SU-DHL-6 (cell line): Measurements from ENCODE around the gene SMPDL3A.

Experiments used
- H2AFZ ChIP-seq: fragments of 200-600 bp; sonication (generic); 2 replicates; pipeline ENCODE4 v1.6.1; 2014; ENCODE audit warnings: low read depth, mild to moderate bottlenecking, moderate library complexity, mixed read lengths, antibody characterized with exemption, low read length; ENCODE audit not compliant: severe bottlenecking
- H3F3A ChIP-seq: fragments of 200-600 bp; shearing (Covaris generic); 2 replicates; pipeline ENCODE4 v1.6.0; 2016; ENCODE audit warnings: antibody characterized with exemption, mild to moderate bottlenecking; ENCODE audit not compliant: insufficient read depth
- H3K27ac ChIP-seq: fragments of 200-600 bp; sonication (generic); 2 replicates; pipeline ENCODE4 v1.5.1; 2016; ENCODE audit warnings: low read depth, mild to moderate bottlenecking, low read length, moderate library complexity, mixed read lengths
- H3K27me3 ChIP-seq: fragments of 200-600 bp; sonication (generic), shearing (Covaris generic); 2 replicates; pipeline ENCODE4 v1.6.0; 2014; ENCODE audit warnings: mild to moderate bottlenecking, low read length
- H3K36me3 ChIP-seq: fragments of 200-600 bp; sonication (generic); 2 replicates; pipeline ENCODE4 v1.6.1; 2014; ENCODE audit warnings: mild to moderate bottlenecking, low read length, mixed read lengths
- H3K4me2 ChIP-seq: fragments of 300-600, 200-600 bp; shearing (Covaris generic), sonication (generic); 2 replicates; pipeline ENCODE4 v1.6.0; 2014; ENCODE audit warnings: low read length, low read depth, mild to moderate bottlenecking; ENCODE audit not compliant: poor library complexity, severe bottlenecking
- H3K4me3 ChIP-seq: fragments of 200-600 bp; sonication (generic); 2 replicates; pipeline ENCODE4 v1.5.1; 2014; ENCODE audit warnings: antibody characterized with exemption, low read length, mild to moderate bottlenecking, mixed read lengths; ENCODE audit not compliant: insufficient read depth, poor library complexity, severe bottlenecking
- H3K79me2 ChIP-seq: fragments of 200-600 bp; sonication (generic); 2 replicates; pipeline ENCODE4 v1.6.1; 2014; ENCODE audit warnings: mild to moderate bottlenecking, low read length, moderate library complexity; ENCODE audit not compliant: insufficient read depth
- H3K9ac ChIP-seq: fragments of 200-600 bp; sonication (generic); 2 replicates; pipeline ENCODE4 v1.7.0; 2014; ENCODE audit warnings: mild to moderate bottlenecking, low read length
- H3K9me2 ChIP-seq: fragments of 200-600 bp; sonication (generic); replicated peaks from 2 replicates; pipeline ENCODE4 v1.6.1; 2014; ENCODE audit warnings: low read length; ENCODE audit not compliant: insufficient read depth
- H3K9me3 ChIP-seq: fragments of 200-600 bp; sonication (generic); 2 replicates; pipeline ENCODE4 v1.6.1; 2014; ENCODE audit warnings: low read length, mixed read lengths; ENCODE audit not compliant: insufficient read depth
- H4K20me1 ChIP-seq: fragments of 200-600 bp; sonication (generic); 2 replicates; pipeline ENCODE4 v1.6.1; 2014; ENCODE audit warnings: low read depth, mild to moderate bottlenecking, antibody characterized with exemption, low read length, moderate library complexity, mixed read lengths
- CTCF ChIP-seq: fragments of 200-600 bp; sonication (generic); IDR thresholded peaks from one replicate; pipeline ENCODE4 v1.5.1; 2017; ENCODE audit warnings: antibody characterized with exemption, mild to moderate bottlenecking, low read length, moderate library complexity; ENCODE audit not compliant: insufficient read depth, poor library complexity, severe bottlenecking
- EZH2phosphoT487 ChIP-seq: fragments of 200-600 bp; sonication (generic), shearing (Covaris generic); conservative IDR thresholded peaks from 2 replicates; pipeline ENCODE4 v1.6.1; 2018; ENCODE audit warnings: mild to moderate bottlenecking, antibody characterized with exemption, low read length, moderate library complexity, mixed read lengths

Gene SMPDL3A

DNA sequence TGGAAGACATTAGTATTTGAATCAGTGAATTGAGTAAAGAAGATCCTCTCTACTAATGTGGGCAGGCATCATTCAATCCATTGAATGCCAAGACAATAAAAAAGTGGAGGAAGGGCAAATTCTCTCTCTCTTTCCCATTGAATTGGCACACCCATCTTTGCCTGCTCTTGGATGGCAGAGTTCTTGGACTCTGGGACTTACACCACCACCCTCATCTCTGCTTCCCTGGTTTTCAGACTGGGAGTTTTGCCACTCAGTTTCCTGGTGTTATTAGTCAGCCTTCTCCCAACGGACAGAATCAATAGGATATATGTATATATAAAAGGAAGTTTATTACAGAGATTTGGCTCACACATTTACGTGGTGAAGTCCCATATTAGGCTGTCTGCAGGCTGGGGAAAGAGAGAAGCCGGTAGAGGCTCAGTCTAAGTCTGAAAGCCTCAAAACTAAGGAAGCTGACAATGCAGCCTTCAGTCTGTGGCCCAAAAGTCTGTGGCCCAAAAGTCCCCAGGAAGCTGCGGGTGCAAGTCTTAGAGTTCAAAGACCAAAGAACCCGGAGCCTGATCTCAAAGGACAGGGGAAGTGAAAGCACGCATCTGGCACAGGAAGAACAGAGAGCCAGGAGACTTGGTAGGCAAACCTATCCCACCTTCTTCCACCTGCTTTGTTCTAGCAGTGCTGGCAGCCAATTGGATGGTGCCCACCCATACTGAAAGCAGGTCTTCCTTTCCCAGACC lies 64.4 kb downstream of the SMPDL3A start:
- Histone ChIP-seq H3K4me2 (no peak overlapping the region), H3K4me3 (no peak overlapping the region), H3K27ac (no peak overlapping the region), H3K27me3 (no peaks in the 10 kb centered on the region), H2AFZ (no peak overlapping the region), H3K9ac (no peak overlapping the region), H3K9me3 (no peaks in the 10 kb centered on the region), H4K20me1 (no peaks in the 10 kb centered on the region), H3K9me2 (no peaks in the 10 kb centered on the region), H3K36me3 (no peaks in the 10 kb centered on the region), H3K79me2 (no peaks in the 10 kb centered on the region), H3F3A (no peaks in the 10 kb centered on the region)
- no peak for TF ChIP-seq CTCF
- no peak for TF ChIP-seq EZH2phosphoT487
